ENCODE data around the gene PLPP6. TPM values are rescaled to one million over a fixed set of nuclear protein-coding genes. Genes with fewer than 3 reads are reported as not detected.

PLPP6 gene
- total RNA-seq, 1 experiment from 2014 or later, result 1.8 TPM

- POLR2A ChIA-PET, result no interaction called here
- ATAC-seq (no peak), DNase-seq (ENCODE audit: low read depth, low spot score) (no peak)
- intact Hi-C loops (cut with micrococcal nuclease; ENCODE audit: unreplicated experiment), result no loop called here
- Histone ChIP-seq H3K4me3 (ENCODE audit: low read depth in 2 of 2, low read length in 2 of 2) (no peak overlapping the region), H3K27ac (ENCODE audit: low read length) (no peak overlapping the region), H3K27me3 (ENCODE audit: control insufficient read depth, insufficient read depth, low read length) (no peaks in the 10 kb centered on the region), H3K36me3 (ENCODE audit: control insufficient read depth, insufficient read depth, low read length) (no peaks in the 10 kb centered on the region), H3K4me1 (ENCODE audit: control insufficient read depth, insufficient read depth, low read length) (no peaks in the 10 kb centered on the region), H3K9me3 (ENCODE audit: control insufficient read depth, insufficient read depth, low read depth, low read length) (no peaks in the 10 kb centered on the region)
- BruUV-seq (replicated peaks), result no TSS peak
- TF ChIP-seq REST (IDR thresholded peaks at IDR 0.05; ENCODE audit: insufficient read depth in 1 of 2, low read depth in 2 of 2, low read length in 1 of 2), result no peak
- no peak for TF ChIP-seq TCF7L2 (IDR thresholded peaks at IDR 0.05; ENCODE audit: low read depth, low read length)
- TF ChIP-seq SIN3A (IDR thresholded peaks at IDR 0.05; ENCODE audit: borderline replicate concordance, insufficient read depth, low read depth, low read length), result no peak
- no peak; the same call in 1 of the 2 replicates for TF ChIP-seq CTCF (IDR thresholded peaks at IDR 0.05)
- no peak for TF ChIP-seq POLR2AphosphoS5 (IDR thresholded peaks at IDR 0.05; ENCODE audit: low read depth, low read length)
- CTCF ChIA-PET, result interaction anchor here (1.0 kb wide), 1 partner anchor 35 kb away, joined by 3 read pairs; no protein-coding TSS in a partner anchor
- in situ Hi-C loops (cut with HindIII; ENCODE audit: low pct_unique_long_range_greater_than_20kb, low sequenced_read_pairs), result no loop called here
Observed at GRCh38 chr9:4640027-4640426, 22.1 kb upstream of the PLPP6 start.

DNA sequence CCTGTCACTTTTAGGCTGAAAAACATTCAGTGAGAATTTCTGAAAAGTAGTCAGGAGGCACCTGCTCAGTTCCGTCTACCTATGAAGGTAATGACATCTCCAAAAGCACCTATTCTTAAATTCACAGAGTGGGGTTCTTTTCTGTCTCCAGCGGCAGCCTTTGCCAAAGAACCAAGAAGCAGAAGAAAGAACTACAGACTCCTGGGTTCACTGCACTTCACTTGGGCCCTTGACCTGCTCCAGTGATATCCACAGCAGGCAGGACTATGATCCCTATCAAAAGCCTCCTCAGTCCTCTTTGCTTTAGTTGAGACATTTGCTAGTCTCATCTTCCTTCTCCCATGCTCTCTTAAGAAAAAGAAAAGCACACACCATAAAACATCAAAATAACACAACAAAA lies 19.7 kb upstream of the PLPP6 start:
- intact Hi-C loops (cut with micrococcal nuclease; ENCODE audit: unreplicated experiment), result no loop called here
- Histone ChIP-seq H3K4me1 (ENCODE audit: control insufficient read depth, insufficient read depth, low read length) (no peaks in the 10 kb centered on the region), H3K36me3 (ENCODE audit: control insufficient read depth, insufficient read depth, low read length) (no peaks in the 10 kb centered on the region), H3K27ac (ENCODE audit: low read length) (no peak overlapping the region), H3K4me3 (ENCODE audit: low read depth in 2 of 2, low read length in 2 of 2) (no peak overlapping the region), H3K27me3 (ENCODE audit: control insufficient read depth, insufficient read depth, low read length) (no peaks in the 10 kb centered on the region), H3K9me3 (ENCODE audit: control insufficient read depth, insufficient read depth, low read depth, low read length) (no peaks in the 10 kb centered on the region)
- POLR2A ChIA-PET, result no interaction called here
- CTCF ChIA-PET, result no interaction called here
- no TSS peak for BruUV-seq (replicated peaks)
- TF ChIP-seq CTCF (IDR thresholded peaks at IDR 0.05), result no peak
- no peak for TF ChIP-seq TCF7L2 (IDR thresholded peaks at IDR 0.05; ENCODE audit: low read depth, low read length)
- TF ChIP-seq SIN3A (IDR thresholded peaks at IDR 0.05; ENCODE audit: borderline replicate concordance, insufficient read depth, low read depth, low read length), result no peak
- TF ChIP-seq REST (IDR thresholded peaks at IDR 0.05; ENCODE audit: insufficient read depth in 1 of 2, low read depth in 2 of 2, low read length in 1 of 2), result no peak
- no peak for TF ChIP-seq POLR2AphosphoS5 (IDR thresholded peaks at IDR 0.05; ENCODE audit: low read depth, low read length)
- in situ Hi-C loops (cut with HindIII; ENCODE audit: low pct_unique_long_range_greater_than_20kb, low sequenced_read_pairs), result no loop called here
- DNase-seq (ENCODE audit: low read depth, low spot score), result no peak
- no peak for ATAC-seq
